GM10847 (cell line): ENCODE data around the gene MORN1.

Experiments
- POLR2A ChIP-seq: IDR thresholded peaks from 2 replicates; pipeline ENCODE4 v1.6.1; 2011; ENCODE audit not compliant: insufficient read length; ENCODE audit errors: extremely low read depth

MORN1 gene

DNA sequence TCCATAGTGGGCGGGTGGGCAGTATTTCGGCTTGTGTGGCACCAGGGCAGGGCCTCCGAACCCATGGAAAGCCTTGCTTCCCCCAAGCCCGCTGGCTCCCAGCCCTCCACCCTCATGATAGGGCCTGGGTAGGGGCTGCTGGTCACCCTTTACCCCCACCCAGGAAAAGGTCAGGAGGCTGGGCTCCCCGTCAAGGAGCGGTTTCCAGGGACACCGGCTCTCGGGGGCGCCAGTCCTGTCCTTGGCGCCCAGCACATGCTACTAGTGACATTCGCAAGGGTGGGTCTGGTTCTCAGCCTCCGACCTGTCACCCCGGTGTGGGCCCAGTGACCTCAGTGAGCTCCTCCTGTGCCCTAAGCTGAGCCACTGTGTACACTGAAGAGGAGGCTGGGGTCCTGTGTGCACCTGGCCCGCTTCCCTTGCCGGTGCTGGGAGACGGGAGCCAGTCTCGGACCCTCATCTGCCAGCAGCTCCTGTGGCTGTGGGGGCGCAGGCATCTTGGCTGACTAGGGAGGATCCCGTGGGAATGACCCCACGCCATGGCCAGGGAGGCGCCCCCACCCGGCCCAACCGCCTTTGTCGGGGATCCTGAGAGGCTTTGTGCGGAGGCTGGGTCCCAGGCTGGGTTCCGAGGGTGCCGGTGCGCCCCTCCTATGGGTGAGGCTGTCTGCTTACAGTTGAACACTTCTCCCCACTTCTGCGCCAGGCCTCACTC is 108.6 kb downstream of the MORN1 start:
- TF ChIP-seq POLR2A: no peak

DNA sequence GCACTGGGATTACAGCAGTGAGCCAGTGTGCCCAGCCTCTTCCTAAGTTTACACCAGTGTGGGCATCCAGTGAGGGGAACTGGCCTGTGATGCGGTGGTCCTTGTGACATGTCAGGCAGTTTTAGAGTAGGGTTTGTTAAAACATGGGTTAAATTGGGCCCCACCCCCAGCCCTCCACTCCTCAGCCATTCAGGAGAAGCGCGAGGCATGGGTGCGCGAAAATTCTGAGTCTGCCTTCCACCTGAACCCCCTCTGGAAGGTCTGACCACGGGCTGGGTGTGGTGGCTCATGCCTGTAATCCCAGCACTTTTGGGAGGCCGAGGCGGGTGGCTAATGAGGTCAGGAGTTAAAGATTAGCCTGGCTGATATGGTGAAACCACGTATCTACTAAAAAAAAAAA is 111.5 kb downstream of the MORN1 start:
- TF ChIP-seq POLR2A: no peak

DNA sequence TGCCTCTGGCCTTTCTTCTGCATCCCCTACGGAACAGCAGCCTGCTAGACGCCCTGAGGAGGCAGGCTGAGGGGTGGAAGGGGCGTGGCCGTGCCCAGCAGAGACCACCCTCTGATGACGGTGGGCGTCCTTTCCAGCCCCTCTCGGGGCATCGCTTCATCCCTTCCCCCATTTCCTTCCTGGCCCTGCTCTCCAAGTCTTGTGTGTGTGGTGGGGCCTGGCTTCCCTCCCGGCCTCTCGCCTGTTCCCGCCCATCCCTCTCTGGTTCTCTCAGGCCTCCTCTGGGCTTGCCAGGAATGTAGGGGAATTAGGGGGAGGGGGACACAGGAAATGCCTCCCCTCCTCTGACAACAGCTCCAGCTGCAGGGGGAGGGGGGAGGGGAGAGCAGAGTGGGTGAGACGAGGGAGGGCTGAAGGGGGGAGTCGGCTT is 112.1 kb downstream of the MORN1 start:
- TF ChIP-seq POLR2A: no peak

DNA sequence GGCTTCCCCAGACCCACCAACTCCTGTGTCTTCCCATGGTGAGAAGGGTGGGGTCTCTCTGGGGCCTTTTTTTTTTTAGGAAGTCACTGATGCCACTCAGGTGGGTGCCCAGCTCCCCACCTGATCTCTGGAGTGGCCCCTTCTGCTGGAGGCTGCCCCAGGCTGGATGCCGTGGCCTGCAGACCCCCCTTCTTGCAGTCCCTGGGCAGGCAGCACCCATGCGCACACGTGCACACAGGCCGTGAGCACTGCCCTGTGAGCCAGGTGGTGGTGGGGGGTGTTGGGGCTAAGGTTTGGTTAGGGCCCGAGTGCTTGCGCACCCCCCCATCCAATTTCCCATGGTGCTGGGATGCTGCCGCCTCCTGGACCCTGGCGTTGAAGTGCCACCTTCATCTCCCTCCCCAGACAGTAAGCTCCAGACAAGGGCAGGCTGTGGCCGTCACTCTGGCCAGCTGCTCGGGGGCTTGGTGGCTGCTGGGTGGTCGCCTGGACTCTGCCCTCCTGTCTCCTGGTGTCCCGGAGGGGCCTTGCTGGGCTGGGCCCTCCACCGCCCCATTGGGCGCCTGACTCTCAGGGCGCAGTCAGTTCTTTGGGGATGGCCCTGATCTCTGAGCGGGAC is 112.7 kb downstream of the MORN1 start:
- no peak for TF ChIP-seq POLR2A

DNA sequence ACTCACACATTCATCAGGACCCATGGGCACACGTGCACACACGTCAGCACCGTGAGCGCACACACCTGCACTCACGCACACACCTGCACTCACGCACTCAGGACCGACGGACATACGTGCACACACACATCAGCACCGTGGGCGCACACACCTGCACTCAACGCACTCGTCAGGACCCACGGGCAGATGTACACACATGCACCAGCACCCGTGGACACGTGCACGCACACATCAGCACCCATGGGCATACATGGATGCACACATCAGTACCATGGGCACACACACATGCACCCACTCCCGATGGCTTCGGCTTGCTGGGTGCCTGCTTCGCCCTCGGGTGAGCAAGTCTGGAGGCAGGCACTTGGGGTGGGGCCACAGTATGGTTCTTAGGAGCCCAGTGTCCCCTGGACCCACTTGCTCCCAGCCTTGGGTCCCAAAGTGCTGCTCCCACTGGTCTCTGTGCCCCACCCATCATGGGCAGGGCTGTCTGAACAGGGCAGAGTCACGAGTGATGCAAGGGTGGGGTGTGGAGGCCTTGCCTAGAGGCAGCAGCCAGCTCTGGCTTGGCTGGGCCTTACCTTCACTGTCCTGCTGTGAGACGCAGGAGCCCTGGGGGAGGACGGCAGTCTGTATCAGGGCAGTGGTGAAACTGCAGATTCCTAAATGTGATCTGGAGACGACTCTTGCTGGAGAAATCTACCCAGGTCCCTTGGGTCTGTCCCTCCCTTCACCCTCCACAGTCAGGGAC is 113.4 kb downstream of the MORN1 start:
- no peak for TF ChIP-seq POLR2A

DNA sequence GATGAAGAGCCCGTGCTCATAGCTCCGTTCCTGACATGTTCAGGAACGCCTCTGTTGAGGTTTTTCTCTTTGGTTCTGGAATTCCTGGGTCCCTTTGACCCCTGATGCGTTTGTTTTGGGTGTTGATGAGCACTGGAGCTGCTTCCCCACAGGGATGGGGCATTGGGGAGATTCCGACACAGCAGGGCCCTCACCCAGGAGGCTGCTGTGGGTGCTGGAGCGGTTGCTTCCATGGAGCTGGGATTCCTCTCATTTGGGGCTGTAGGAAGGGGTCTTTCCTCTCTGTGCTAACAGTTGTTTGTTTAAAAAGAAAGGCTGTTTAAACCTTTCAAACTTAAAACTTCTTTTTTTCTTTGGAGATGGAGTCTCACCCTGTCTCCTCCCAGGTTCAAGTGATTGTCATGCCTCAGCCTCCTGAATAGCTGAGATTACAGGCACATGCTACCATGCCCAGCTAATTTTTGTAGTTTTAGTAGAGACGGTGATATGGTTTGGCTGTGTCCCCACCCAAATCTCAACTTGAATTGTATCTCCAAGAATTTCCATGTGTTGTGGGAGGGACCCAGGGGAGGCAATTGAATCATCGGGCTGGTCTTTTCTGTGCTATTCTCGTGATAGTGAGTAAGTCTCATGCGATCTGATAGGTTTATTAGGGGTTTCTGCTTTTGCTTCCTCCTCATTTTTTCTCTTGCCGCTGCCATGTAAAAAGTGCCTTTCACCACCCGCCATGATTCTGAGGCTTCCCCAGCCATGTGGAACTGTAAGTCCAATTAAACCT is 114.4 kb downstream of the MORN1 start:
- no peak for TF ChIP-seq POLR2A

DNA sequence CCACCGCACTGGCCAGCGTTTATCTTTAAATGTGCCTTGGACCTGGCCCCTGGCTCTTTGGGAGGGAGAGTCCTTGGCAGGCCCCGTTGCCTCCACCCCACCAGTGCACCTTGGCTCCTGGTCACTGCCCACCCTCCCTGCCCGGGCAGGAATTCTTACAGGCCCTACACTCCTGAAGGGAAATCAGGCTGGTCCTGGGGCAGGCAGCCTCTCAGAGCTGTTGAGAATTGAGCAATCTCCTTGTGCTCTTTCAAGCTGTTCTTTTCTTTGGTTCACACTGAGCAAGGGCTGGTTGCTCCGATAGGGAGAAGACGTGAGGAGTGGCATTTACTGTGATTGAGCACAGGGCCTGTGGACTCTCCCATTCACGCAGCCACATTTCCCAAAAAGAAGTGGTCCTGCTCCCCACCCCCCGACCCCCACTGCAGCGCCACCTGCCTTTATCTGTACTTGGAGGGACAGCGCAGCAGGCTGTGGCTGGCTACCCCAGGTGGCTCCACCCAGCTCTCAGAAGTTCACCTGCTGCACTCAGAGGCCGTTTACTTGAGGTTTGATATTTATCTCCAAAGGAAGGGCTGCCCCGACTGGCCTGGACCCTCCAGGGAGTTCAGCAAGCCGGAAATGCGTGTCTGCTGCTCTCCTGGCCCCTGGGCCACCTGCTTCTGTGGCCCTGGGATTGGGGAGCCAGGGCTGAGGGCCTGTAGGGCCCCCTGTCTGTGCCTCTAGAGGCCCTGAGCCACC is 115.4 kb downstream of the MORN1 start:
- no peak for TF ChIP-seq POLR2A

DNA sequence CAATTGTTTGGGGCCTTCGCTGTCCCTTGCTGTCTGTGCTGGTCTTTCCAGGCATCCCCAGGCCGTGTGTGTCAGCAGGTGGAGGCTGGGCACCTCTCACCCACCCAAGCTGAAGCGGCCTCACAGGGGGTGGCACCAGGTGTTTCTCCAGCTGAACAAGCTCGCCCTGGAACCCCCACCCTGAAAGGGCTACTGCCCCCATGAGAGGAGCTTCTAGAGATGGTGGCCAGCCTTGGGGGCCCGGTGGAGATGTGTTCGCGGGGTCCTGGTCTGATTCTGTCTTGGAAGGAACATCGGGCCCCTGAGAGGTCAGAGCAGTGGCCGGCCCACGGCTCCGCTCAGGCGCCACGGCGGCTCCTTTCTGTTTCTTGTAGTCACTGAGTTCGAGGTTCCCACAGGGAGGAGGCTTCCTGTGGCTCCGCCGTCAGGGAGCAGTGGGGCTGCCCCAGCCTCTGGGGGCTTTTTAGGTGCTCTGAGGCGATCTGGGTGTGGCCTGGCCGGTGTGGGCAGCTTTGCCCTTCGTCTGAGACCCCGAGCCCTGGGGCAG is 116.4 kb downstream of the MORN1 start:
- no peak for TF ChIP-seq POLR2A

DNA sequence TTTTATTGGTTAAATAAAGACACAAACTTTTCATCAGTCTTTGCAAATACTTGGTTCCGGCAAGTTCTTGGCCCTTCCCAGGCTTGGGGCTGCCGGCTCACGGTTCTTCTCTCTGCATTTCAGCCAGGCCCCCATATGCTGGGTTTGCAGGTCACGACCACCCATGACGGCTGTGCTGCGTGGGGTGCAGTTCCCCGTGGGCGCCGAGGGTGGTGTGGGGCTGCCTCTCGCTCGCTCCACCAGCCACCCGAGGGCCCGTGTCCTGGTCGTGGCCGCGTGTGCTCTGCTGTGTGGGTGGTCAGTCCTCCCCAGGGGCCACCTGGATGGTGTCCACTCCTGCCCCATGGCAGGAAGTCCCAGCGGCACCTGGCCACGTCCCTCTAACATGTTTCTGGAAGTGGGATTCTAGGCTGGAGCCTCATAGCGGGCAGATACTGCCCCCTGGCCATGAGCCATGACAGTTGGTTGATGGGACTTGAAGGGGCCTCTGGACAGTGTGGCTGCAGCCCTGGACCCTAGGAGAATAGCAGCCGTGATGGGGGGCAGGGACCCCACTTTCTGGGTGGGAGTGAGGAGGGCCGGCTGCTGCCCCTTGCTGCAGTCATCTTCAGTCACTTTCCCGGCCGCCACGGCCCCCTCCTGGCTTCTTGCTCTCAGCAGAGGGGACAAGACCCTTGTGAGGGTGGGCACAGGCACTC is 117.0 kb downstream of the MORN1 start:
- no peak for TF ChIP-seq POLR2A

DNA sequence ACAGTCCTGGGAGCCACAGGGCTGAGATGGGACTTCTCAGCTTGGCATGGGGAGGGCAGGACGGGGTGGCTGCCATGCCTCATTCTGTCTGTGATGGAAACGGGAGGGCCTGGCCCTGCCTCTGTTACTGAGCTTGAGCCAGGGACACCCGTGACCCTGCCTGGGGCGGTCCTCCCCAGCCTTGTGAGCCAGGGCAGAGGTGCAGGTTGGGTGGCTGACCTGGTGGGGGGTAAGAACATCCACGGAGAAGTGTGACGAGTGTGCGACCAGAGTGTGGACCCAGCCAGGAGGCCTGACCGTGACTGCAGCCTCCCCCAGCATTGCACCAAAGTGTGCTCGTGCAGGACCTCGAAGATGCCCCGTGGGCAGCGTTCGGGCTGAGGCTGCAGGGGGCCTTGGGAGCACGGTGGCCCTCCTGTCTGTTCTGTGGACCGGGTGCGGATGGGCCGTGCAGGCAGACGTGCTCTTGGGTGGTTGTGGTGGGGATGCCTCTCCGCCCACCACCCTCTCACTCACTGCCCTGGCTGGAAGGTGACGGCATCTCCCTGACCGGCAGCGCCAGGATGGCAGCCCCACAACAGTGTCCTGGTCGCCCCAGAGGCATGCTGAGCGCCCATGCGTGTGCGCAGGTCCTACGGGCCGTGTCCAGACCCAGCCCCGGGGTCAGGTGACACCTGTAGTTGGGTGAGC is 117.8 kb downstream of the MORN1 start:
- TF ChIP-seq POLR2A: no peak

DNA sequence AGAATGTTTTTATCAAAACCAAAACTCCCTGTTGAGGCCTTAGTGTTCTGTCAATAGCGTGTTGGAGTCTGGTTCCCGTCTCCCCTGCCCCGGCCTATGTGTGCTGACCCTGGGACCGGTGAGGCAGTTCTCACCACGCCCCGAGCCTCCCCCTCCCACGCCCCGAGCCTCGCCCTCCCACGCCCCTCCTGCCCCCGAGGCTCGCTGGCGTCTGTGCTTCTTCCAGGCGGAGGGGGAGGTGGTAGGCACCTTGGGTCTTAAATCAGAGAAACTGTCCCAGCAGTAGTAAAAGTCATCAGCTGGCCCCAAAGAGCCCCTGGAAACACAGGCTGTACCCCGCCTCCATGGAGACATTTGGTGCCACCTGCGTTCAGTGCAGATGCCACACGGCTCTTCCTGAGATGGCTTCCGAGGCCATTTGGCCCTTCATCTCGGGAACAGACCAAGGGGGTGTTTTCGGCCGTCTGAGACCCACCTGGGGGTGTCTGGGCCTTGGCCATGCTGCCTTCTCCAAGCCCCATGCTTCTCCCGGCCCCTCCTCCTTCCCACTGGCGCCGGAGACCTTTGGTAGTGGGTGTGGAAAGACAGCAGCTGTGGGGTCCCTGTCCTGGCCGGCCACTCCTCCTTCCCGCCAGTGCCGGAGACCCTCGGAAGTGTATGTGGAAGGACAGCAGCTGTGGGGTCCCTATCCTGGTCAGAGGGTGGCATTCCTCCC is 118.5 kb downstream of the MORN1 start:
- no peak for TF ChIP-seq POLR2A

DNA sequence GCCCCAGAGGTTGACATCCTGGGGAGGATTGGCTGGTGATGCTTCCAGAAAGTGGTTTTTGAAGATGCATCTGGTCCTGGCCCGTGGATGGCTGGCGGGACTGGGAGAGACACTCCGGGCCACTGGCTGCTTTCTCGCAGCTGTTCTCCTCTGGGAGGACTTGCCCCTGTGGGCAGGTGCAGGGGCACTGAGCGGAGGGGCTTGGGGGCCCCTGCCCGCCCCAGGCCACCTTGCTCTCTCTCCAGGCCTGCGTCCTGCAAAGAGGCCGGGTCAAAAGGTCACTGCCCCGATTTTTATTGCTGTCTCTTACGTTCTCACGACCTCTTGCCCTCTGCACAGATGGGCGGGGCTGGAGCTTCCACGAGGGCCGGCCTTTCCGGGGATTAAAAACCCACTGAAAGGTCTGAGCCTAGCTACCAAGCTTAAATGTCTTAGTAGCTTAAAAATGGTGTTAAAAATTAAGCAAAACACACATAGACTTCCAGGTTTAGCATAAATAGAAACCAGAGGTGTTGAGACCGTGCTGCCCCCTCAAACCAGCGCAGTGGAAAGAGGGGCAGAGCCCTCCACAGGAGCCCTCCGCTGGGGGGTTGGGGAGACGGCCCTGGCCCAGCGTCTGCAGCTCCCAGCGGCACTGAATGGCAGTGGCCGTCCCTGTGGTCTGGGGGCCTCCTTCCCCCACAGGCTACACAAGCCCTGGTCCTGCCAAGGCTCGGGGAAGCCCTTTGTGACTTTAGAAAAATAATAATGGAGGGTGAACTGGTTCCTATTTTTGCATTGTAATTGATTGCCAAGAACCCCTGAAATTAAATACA is 119.3 kb downstream of the MORN1 start:
- no peak for TF ChIP-seq POLR2A
